GOT3 (cell line): ENCODE results near the gene SORCS2.

Experiments used
- DNase-seq: peaks from one replicate; lab custom pipeline; 2025; ENCODE audit warnings: mixed read lengths; lab: John Stamatoyannopoulos, UW

The SORCS2 gene

GRCh38 chr4:7474320-7474719 lies 282.0 kb downstream of the SORCS2 start:
- DNase-seq = no peak

GRCh38 chr4:7475207-7475606 lies 282.9 kb downstream of the SORCS2 start:
- DNase-seq = no peak

DNA sequence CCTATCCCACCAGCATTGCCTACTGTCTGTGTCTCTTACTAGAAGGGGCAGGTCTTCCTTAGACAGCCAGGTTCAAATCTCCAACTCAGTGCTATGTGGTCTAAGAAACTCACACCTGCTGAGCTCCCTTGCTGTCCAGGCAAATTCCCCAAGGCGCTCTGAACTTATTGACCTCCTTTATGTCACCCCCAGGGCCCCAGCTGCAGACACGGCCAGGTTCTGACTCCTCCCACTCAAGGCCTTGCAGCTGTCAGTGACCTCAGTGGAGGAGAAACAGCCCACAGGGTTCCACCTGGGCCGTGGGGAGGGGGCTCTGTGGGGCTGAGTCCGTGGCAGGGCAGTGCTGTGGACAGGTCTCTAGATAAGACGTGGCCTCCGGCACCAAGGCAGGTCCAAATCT lies 284.5 kb downstream of the SORCS2 start:
- DNase-seq = no peak

GRCh38 chr4:7477695-7478094 lies 285.4 kb downstream of the SORCS2 start:
- no peak for DNase-seq

DNA sequence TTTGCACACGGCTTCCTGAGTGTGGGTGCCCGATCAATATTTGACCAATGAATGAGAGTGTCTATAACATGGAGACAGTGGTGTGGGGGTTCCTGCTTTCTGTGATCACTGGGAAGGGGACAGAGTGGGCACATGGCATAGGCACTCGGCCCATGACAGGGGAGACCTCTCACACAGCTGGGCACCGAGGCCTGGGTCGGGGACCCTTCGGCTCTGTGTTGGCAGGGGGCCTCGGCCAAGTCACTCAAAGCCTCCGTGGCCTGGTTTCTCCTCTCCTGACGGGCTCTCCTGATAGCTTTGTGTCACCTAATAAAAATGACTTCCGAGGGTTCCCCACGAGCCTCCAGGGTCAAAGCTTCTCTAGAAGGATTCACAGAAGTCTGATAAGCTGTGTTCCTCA lies 286.3 kb downstream of the SORCS2 start:
- DNase-seq = no peak

GRCh38 chr4:7480423-7480822 lies 288.1 kb downstream of the SORCS2 start:
- DNase-seq = no peak

GRCh38 chr4:7481227-7481626 lies 288.9 kb downstream of the SORCS2 start:
- no peak for DNase-seq

GRCh38 chr4:7485096-7485495 lies 292.8 kb downstream of the SORCS2 start:
- DNase-seq = no peak

DNA sequence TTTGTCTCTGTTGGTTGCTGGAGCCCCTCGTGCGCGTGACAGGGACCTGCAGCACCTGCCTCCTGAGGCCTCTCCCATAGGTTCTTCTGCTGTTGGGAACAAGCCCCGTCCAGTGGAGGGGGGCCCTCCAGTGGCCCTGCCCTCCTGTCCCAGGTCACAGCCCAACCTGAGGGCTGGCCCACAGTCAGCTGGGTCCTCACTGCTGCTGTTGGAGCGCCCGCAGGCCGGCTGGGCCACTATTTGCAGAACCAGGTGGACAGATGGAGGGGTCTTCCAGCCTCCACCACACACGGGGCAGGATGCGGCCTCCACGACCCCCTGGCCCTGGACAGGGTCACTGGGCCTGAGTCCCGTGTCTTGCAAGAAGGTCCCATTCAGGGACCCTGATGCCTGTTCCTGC lies 293.8 kb downstream of the SORCS2 start:
- DNase-seq = no peak

GRCh38 chr4:7487502-7487901 lies 295.2 kb downstream of the SORCS2 start:
- DNase-seq = no peak

DNA sequence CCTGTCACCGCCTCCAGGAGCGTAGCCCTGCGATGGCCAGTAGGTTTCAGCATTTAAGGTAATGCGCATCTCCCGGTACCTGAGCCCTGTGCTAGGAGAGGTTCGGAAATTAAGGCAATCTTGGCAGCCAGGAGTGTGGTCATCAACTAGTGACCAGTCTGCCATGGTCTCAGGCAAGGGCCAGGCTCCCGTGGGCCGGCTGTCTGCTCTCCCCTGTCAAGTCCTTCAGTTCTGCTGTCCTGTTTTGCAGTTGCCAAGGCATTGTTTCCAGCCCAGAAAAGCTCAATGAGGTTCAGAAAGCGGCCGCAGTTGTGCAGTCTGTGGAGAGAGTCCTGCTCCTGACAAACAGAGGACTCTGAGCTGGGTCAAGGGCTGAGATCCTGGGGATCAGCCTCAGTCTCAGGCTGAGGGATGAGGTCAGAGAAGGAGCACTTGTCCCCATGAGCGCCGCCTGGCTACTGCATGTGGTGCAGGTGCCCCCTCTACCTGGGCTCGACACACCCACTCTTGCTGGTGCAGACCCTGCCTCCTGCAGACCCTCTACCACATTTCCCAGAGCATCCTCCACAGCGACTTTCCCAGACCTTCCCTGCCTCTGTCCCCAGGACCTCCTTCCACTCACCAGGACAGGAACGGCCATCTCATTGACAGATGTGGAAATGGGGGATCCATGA lies 295.8 kb downstream of the SORCS2 start:
- no peak for DNase-seq

DNA sequence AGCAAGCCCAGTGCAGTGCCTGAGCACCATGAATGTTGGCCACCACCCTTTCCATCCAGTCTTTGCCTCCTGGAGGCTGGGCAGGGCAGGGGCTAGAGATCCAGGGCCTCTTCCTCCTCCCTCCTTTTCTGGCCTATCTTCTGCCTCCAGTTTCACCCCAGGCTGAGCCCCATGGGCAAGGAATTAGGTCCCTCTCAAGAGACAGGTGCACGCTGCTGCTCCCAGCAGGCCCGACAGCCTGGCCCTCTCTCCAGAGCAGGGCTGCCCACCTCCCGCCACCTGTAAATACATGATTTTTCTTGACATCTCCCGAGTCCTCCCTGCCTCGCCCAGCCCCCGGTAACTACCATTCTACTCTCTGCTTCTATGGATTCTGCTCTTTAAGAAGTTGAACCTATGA lies 299.6 kb downstream of the SORCS2 start:
- no peak for DNase-seq

DNA sequence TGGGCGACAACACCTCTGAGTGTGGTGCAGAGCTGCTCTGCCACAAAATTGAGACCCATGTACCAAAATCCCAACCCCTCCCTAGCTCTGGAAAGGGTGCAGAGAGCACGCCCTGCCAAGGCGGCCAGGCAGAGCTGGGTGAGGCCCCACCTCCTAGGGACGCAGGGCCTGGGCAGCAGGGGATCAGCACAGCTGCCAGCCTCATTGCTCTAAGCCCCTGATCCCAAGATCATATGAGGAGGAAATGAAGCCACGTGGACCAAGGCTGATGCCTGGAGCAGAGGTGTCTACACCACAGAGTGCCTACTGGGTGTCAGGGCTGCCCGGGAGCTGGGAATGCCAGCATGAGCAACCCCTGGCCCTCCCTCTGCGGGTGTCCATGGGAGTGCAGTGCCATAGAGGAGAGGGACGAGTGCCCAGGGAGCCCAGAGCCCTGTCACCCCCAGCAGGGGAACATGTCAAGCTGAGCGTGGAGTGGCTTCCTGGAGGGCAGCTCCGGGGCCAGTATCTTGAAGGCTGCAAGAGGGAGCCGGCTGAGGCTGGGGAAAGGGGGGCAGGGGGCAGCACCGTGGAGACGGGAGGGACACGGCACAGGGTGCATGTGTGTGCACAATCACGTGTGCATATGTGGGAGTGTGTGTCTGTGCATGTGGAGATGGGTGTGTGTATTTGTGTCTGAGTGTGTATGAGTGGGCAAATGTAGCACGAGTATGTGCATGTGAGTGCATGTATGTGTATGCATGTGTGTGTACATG lies 306.3 kb downstream of the SORCS2 start:
- DNase-seq = no peak

- DNase-seq = no peak
Observed at GRCh38 chr4:7499661-7500060, 307.3 kb downstream of the SORCS2 start.

DNA sequence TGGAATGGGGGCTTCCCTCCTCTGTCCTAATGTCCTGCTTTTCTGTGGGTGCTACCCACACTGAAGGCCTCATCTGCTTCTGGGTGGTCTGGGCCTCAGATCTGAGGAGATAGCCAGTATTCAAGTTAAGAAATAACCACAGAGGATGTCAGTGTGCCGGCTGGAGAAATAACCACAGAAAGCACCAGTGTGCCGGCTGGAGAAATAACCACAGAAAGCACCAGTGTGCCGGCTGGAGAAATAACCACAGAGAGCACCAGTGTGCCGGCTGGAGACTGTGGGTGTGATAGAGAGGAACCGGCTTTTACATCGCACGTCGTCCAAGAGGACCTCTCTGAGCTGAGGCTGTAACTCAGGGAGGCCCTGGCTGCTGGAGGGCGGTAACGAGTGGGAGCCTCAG lies 308.1 kb downstream of the SORCS2 start:
- no peak for DNase-seq

DNA sequence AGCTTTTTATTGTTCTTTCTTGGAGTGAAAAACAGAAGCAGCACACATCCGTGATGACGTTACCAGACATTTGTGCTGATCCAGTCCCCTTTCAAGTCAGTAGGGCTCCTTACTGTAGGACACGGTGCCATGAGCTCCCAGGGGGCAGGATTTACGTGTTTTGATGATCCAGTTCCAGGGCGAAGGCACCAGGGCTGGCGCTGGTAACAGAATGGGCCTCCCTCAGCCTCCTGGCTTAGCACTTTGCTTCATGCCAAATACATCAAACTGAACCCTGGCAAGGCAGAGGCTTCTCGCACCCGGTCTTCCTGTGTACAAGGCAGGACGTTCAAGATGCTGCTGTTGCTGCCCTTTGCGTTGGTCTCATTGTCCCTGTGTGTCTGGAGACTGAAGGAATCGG lies 309.0 kb downstream of the SORCS2 start:
- DNase-seq = no peak

DNA sequence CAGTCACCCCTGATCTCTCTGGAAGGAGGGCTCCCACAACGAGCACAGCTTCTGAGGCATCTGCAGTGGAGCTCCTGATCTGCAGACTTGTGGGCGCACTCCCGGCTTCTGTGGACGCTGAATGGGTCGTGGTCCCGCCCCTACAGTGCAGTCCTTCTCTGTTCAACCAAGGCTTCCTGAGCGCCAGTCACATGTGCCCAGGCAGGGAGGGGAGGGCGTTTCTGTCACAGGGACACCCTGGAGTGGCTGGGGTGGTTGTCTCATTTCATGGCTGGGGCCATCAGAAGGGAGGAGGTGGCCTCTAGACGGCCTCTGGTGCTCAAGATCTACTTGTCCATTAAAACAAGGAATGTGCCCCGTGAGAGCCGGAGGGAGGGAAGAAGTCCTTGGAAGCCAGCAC lies 309.5 kb downstream of the SORCS2 start:
- no peak for DNase-seq

GRCh38 chr4:7503559-7504249 lies 311.4 kb downstream of the SORCS2 start:
- DNase-seq = no peak

DNA sequence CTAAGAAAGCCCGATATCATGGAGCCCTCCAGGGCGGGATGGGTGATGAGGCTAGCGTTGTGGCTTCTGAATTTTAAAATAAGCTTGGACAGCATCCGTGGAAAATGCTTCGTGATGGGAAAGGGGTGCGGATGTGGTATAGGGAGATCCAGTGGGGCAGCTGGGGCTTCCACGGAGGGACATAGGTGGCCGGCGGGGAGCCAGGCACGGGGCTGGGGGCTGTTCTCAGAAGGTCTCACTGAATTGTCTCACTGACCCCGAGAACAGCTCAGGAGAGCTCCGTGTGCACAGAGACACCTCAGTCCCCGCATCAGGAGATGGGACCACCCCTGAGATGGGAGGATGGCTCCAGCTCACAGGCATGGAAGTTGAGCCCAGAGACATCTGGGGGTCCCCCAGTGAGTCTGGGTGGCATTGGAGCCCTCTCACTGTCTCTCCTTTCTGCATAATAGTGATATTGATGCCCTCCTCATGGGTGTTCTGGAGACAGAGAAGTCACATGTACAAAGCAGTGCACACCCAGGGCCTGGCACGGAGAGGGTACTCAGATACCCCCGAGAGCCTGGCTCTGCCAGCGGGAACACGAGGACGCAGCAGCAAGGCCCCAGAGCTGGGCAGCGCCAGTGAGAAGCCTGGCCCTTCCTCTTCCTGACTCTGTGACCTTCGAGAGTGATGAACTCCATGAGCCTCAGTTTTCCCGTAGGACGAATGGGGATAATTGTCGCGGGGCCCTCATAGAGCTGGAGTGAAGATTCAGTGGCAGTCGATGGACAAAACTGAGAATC lies 313.0 kb downstream of the SORCS2 start:
- DNase-seq = no peak

DNA sequence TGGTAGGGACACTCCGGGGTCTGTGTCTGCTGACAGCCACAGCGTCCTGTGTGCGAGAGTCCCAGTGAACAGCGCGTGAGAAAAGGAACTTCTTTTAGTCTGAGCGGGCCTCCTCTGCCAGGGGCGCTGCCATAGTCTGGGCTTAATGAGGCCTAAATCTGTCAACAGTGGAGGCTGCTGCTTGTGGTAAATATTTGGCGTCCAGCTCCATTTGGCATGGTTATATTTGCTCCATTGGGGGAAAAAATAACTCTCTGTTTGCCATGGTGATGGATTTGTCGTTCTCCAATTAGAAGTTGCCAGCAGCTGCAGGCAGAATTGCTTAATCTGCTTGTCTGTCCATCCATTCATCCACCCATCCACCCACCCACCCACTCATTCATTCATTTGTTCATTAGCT lies 313.8 kb downstream of the SORCS2 start:
- no peak for DNase-seq

- DNase-seq = no peak
Observed at GRCh38 chr4:7506572-7506971, 314.2 kb downstream of the SORCS2 start.

- DNase-seq = no peak
Observed at GRCh38 chr4:7507381-7507780, 315.0 kb downstream of the SORCS2 start.
